Fibroblast of pulmonary artery (primary cell): ENCODE results near the gene UTP15.

Experiments
- DNase-seq: peaks from one replicate; pipeline ENCODE4 v3.0.0-alpha.2; 2010; ENCODE audit warnings: low read depth
- H3K4me3 ChIP-seq: replicated peaks from 2 replicates; pipeline ENCODE4 v1.5.1; 2011; ENCODE audit warnings: low read depth, mild to moderate bottlenecking, control low read depth, low read length, moderate library complexity
- TF ChIP-seq, protein P1 (sequence below): IDR thresholded peaks from 2 replicates; pipeline ENCODE4 v1.5.1; 2011; ENCODE audit warnings: mild to moderate bottlenecking, control low read depth, low read length, inconsistent platforms; ENCODE audit errors: missing control alignments

UTP15 gene

DNA sequence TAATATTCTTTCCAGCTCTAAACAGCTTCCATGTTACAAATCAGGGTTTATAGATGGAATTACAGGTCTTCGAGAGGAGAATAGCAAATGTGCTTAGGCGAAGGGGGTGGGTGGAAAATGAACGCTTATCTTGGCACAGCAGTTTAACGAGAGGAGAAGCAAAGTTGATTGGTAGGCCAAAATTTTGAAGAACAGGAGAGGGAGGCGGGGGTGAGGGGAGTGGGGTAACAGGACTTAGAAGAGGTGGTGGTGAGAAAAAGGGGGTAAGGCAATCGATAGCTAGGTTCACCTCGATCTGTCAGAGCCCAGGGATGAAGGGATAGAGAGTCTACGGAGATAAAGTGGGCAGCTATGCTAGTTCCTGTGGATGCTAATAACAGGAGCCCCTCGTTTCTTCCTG, 868 bp upstream of the UTP15 start:
- peak overlapping the region; percentile 93 for H3K4me3 ChIP-seq
- TF ChIP-seq, protein P1, sequence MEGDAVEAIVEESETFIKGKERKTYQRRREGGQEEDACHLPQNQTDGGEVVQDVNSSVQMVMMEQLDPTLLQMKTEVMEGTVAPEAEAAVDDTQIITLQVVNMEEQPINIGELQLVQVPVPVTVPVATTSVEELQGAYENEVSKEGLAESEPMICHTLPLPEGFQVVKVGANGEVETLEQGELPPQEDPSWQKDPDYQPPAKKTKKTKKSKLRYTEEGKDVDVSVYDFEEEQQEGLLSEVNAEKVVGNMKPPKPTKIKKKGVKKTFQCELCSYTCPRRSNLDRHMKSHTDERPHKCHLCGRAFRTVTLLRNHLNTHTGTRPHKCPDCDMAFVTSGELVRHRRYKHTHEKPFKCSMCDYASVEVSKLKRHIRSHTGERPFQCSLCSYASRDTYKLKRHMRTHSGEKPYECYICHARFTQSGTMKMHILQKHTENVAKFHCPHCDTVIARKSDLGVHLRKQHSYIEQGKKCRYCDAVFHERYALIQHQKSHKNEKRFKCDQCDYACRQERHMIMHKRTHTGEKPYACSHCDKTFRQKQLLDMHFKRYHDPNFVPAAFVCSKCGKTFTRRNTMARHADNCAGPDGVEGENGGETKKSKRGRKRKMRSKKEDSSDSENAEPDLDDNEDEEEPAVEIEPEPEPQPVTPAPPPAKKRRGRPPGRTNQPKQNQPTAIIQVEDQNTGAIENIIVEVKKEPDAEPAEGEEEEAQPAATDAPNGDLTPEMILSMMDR, result no peak
- peak; percentile 13 for DNase-seq

DNA sequence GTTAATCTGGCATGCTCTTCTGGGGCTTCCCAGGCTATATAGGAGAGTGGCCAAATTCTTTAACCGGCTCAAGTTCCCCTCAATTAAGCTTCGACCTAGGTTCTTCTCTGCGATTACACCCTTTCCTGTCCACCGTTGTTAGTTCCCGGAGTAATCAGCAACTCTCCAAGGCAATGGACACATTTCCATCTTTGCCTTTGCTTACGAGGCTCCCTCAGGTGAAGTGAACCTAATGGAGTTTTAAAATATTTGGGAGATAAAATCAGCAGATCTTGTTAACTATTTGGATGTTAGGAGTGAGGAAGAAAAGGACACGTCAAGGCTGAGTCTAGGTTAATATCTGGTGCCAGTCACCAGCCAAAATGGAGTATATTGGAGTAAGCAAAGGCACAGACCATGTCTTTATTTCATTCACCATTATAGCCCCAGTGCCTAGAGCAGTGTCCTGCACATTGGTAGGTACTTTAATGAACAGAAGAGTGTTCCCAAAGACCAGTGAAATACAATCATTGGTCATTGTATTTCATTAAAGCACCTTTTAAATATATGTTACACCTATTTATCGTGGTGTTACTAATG, 515 bp downstream of the UTP15 start:
- peak overlapping the region; percentile 93 for H3K4me3 ChIP-seq
- no peak for DNase-seq
- TF ChIP-seq, protein P1, result no peak

DNA sequence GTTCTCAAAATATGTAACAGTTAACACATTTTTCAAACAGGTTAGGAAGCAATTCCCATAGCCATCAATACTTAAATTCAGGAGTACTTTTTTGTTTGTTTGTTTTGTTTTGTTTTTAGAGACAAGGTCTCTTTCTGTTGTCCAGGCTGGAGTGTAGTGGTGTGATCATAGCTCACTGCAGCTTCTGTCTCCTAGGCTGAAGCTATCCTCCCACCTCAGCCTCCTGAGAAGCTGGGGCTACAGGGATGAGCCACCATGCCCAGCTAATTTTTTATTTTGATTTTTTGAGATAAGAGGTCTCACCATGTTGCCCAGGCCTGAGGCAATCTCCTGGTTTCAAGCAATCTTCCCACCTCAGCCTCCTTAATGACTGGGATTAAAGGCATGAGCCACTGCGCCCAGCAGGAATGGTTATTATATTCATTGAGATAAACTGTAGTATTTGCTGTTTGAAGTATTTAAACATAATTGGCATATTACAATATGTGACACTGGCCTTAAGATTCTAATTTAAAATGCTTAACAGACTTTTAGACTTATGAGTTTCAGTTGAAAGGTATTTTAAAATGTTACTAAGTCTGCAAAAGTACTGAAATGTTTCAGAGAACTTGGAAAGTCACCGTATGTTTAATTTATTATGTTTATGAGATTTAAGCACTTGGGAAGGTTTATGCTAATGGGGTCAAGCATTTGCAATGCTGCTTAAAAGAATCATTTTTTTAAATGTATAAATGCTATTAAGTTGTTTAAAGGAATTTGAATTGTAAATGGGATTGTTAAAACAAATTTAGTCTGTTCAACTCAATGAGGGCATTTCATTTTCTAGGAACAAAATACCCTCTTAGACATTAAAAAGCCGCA, 17.0 kb downstream of the UTP15 start:
- TF ChIP-seq, protein P1, result no peak

DNA sequence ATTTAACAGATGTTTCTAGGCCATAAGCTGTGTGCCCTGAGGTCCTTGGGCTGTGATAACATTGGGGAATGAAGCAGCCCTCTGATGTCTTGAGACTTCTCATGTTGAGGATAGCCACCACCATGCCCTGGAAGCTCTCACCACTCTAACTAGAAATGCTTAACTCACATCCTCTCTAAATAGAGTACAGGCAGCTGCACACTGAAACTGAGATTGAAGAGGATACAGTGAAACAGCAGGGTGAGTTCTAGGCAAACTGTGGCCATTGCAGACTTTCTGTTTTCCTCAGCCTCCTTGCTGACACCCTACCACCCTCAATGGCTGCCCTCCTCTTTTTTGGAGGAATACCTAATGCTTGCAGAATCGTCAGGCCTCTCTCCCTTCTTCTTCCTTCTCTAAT, 22.4 kb downstream of the UTP15 start:
- TF ChIP-seq, protein P1, result no peak
- H3K4me3 ChIP-seq, result no peak overlapping the region
- no peak for DNase-seq

More for the DNA sequence above, 17.0 kb downstream of the UTP15 start:
- DNase-seq, result no peak
- H3K4me3 ChIP-seq, result no peak overlapping the region

DNA sequence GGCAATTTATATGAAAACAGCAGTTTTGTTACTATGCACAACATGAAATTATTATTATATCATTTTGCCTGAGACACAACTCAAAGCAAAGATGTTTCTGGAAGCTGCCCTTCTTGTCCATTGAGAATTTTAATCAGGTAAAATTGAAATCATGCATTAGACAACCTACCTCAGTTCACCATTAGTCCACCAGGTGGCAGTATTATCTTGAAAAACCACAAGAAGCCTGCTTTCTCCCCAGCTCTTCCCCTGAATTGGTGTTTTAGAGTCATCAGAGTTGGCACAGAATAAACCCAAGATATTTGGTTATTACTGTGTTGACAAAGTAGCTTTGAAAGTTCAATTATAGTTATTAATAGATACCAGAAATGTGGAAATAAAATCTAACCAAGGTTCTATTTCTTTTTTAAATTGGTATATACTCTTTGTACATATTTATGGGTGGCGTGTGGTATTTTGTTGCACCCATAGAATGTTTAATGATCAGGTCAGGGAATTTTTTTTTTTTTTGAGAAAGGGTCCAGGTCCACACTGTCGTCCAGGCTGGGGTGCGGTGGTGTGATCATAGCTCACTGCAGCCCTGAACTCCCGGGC, 25.7 kb downstream of the UTP15 start:
- peak; percentile 94 for DNase-seq

DNA sequence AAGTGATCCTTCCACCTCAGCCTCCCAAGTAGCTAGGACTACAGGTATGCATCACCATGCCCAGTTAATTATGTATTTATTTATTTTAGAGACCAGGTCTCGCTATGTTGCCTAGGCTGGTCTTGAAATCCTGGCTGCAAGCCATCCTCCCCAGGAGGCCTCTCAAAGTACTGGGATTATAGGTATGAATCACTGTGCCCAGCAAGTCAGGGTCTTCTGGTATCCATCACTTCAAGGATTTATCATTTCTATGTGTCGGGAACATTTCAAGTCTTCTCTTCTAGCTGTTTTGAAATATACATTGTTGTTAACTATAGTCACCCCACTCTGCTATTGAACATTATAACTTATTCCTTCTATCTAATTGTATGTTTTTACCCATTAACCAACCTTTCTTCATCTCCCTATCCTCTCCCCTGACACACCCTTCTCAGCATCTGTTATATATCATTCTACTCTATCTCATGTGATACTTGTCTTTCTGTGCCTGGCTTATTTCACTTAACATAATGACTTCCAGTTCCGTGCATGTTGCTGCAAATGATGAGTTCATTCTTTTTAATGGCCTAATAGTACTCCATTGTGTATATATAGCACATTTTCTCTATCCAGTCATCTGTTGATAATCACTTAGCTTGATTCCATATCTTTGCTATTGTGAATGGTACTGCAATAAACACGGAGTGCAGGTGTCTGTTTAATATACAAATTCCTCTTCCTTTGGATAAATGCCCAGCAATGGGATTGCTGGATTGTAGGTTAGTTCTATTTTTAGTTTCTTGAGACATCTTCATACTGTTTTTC, 26.4 kb downstream of the UTP15 start:
- peak; percentile 45 for DNase-seq
- no peak overlapping the region for H3K4me3 ChIP-seq
- TF ChIP-seq, protein P1, result no peak

More for the DNA sequence above, 25.7 kb downstream of the UTP15 start:
- H3K4me3 ChIP-seq, result no peak overlapping the region
- TF ChIP-seq, protein P1, result peak; percentile 64
